HG02610 (cell line): ENCODE data around the gene TRIB2.
"Not testable (repeated sequence)": the region's sequence is repeated elsewhere in the genome, so short reads cannot be mapped to it uniquely, and the experiment has no call there.

Source experiments
- ATAC-seq: cut with Tn5 transposase; IDR thresholded peaks from one replicate; pipeline ENCODE4 v1.9.1; 2021; ENCODE audit warnings: mild to moderate bottlenecking, moderate library complexity; ENCODE audit not compliant: unreplicated experiment

TRIB2 gene

GRCh38 chr2:12716282-12717190, at the start of gene TRIB2:
TRIB2 (plus strand) TSS chr2:12716936; CDS start chr2:12718308, 1,372 bp downstream.
- ATAC-seq: peak; percentile 81

GRCh38 chr2:12669036-12669435, 47.7 kb upstream of the TRIB2 start:
- ATAC-seq: no peak

- no peak for ATAC-seq
These were observed 43.9 kb upstream of the TRIB2 start for GRCh38 chr2:12672711-12673315.

GRCh38 chr2:12674644-12675328, 42.0 kb upstream of the TRIB2 start:
- ATAC-seq: no peak

- ATAC-seq: no peak
These were observed 41.4 kb upstream of the TRIB2 start for GRCh38 chr2:12675352-12675795.

GRCh38 chr2:12675801-12676200, 40.9 kb upstream of the TRIB2 start:
- no peak for ATAC-seq

GRCh38 chr2:12676771-12677170, 40.0 kb upstream of the TRIB2 start:
- no peak for ATAC-seq

GRCh38 chr2:12678186-12678585, 38.5 kb upstream of the TRIB2 start:
- ATAC-seq: no peak

GRCh38 chr2:12679550-12680072, 37.1 kb upstream of the TRIB2 start:
- no peak for ATAC-seq

GRCh38 chr2:12680115-12680514, 36.6 kb upstream of the TRIB2 start:
- ATAC-seq: not testable (repeated sequence)

- no peak for ATAC-seq
These were observed 34.7 kb upstream of the TRIB2 start for GRCh38 chr2:12682017-12682416.

- ATAC-seq: no peak
These were observed 33.2 kb upstream of the TRIB2 start for GRCh38 chr2:12683457-12684100.

GRCh38 chr2:12684471-12684936, 32.2 kb upstream of the TRIB2 start:
- no peak for ATAC-seq

- ATAC-seq: no peak
These were observed 31.6 kb upstream of the TRIB2 start for GRCh38 chr2:12685145-12685544.

GRCh38 chr2:12685956-12686355, 30.8 kb upstream of the TRIB2 start:
- ATAC-seq: no peak

GRCh38 chr2:12686708-12687283, 29.9 kb upstream of the TRIB2 start:
- ATAC-seq: no peak

- ATAC-seq: no peak
These were observed 28.6 kb upstream of the TRIB2 start for GRCh38 chr2:12688091-12688490.

- ATAC-seq: no peak
These were observed 27.8 kb upstream of the TRIB2 start for GRCh38 chr2:12688893-12689292.

GRCh38 chr2:12693509-12693908, 23.2 kb upstream of the TRIB2 start:
- no peak for ATAC-seq

- ATAC-seq: peak; percentile 85
These were observed 21.6 kb upstream of the TRIB2 start for GRCh38 chr2:12694990-12695774.
